GM12892 (cell line): ENCODE results near the gene ECHDC3.
"Not testable (repeated sequence)": the region's sequence is repeated elsewhere in the genome, so short reads cannot be mapped to it uniquely, and the experiment has no call there.

ENCODE experiments used
- DNase-seq: peaks from one replicate; pipeline ENCODE4 v3.0.0; 2011; ENCODE audit not compliant: insufficient read length
- FAIRE-seq: peaks from 2 replicates; lab custom pipeline; 2011; peaks lifted over from hg19 to GRCh38; lab: Jason Lieb, UNC
- POLR2A ChIP-seq: IDR thresholded peaks from 2 replicates; pipeline ENCODE4 v1.6.1; 2011; ENCODE audit warnings: low read depth, low read length, control low read depth
- POLR2AphosphoS5 ChIP-seq: IDR thresholded peaks from 2 replicates; pipeline ENCODE4 v1.6.1; 2011; ENCODE audit warnings: low read depth, low read length, control low read depth
- TAF1 ChIP-seq: IDR thresholded peaks from 2 replicates; pipeline ENCODE4 v1.6.1; 2011; ENCODE audit warnings: low read depth, mild to moderate bottlenecking, control low read depth, low read length, borderline replicate concordance

Gene ECHDC3

DNA sequence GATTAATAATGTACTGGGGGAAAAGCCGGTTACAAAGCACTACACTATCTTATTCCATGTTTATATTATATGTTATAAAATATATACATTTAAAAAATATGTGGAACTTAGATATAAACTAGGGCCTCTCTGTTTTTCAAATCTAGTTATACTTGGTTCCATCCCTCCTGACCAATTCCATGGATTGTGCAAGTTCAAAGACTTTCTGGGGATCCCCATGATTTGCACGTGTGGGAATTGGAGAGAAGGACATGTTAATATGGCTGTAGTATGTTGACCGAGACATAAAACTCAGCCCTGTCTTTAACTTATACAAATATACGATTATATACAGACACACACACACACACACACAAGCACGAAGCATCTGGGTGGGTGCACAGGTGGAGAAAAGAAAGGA lies 18.8 kb upstream of the ECHDC3 start:
- TF ChIP-seq POLR2AphosphoS5 (no peak), TAF1 (no peak), POLR2A (no peak)
- DNase-seq (no peak), FAIRE-seq (no peak)

DNA sequence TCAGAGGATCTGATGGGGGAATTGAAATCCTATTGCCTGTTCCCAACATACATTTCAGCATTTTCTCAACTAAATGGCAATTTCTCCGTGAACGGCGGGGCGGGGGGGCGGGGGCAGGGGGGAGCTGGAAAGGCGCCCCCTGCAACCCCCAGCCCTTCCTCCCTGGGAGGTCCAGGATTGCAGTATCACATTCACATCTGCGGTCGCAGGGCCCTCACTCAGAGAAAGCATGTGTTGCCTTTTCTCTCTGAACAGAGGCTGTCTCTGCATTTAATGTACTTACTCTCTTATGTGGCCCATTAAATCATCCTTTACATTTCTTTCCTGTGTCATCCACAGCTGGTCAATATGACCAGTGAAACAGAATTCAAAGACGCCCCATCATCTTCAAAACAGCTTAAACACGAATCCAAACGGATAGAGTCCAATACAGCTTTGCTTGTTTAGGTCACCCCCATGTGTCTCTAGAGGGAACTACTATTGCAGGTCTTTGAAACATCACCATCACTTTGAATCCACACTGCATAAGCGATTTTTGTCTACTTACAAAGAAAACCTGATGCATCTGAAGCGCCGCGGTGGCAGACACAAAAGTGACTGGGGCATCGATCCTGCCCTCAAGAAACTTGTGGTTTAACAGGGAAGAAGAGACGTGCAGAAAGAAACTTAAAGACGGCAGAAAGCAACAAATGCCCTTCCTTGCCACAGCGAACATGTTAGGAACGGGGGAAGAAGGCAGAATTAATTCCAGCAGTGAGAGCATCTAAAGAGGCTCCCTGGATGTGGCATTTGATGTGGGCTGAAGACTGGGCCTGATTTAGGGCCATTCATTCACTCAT lies 17.0 kb upstream of the ECHDC3 start:
- FAIRE-seq (peak; percentile 86), DNase-seq (peak; percentile 50)
- TF ChIP-seq POLR2AphosphoS5 (no peak), POLR2A (no peak), TAF1 (no peak)

DNA sequence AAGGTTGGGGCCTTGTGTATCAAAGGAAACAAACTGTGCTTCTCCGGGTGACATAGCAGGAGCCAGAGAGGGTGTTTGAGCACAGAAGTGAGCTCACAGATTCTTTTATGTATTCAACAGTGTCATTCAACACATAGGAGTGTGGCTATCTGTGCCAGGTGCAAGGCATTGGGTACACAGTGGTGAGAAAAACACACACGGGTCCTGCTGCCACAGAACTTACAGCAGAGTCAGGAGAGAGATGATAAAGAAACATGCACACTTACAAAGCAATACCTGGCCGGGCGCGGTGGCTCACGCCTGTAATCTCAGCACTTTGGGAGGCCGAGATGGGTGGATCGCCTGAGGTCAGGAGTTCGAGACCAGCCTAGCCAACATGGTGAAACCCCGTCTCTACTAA lies 16.3 kb upstream of the ECHDC3 start:
- FAIRE-seq, result no peak
- TF ChIP-seq POLR2AphosphoS5 (no peak), POLR2A (no peak)
- no peak for DNase-seq

DNA sequence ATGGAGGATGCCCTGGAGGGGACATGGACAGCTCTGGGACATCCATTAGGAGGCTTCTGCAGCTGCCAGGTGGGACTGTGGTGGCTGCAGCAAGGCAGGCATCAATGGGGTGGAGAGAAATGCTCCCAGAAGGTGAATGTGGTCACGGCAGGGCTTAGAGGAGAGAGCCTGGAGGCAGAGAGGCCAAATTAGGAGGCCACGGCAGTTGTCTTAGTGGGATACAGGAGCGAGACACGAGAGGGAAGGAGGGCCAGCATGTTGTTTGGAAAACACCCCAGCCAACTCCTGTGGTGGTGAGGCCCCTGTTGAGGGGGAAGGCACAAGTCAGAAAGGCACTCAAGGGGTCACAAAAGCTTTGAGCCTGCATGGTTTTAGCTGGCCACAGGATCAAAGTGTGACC lies 14.6 kb upstream of the ECHDC3 start:
- no peak for FAIRE-seq
- no peak for DNase-seq
- TF ChIP-seq TAF1, result no peak
- TF ChIP-seq POLR2A, result no peak
- TF ChIP-seq POLR2AphosphoS5, result no peak

DNA sequence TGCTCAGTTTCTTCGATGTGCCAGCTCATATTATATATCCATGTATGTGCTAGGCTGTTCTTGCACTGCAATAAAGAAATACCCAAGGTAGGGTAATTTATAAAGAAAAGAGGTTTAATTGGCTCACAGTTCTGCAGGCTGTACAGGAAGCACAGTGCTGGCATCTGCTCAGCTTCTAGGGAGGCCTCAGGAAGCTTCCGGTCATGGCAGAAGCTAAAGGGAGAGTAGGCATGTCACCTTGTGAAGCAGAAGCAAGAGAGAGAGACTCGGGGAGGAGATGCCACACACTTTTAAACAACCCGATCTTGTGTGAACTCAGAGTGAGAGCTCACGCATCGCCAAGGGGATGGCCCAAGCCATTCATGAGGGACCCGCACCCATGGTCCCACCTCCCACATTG lies 13.8 kb upstream of the ECHDC3 start:
- no peak for TF ChIP-seq POLR2A
- FAIRE-seq (no peak), DNase-seq (no peak)

DNA sequence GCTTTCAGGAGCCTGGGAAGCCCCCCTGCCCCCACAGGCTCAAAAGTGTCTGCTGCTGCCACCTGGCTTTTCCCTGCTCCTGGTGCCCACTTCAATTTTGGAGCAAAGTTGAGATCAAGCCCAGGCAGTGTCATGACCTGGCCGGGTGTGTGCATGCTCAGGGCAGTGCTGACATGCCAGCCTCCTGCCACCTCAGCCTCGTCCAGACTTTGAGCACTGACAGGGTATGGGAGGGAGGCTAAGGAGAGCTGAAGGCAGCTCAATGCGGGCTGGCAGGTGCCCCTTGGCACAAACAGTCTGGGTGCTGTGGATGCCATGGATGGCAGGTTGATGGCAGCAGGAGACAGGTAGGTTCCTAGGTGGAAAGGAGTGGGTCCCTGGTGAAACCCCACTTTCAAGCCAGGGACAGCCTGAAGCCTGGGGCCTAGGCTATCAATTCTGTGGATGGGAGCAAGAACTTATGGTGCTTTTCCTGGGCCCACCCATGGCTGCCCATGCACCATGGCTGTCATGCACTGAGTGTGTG lies 12.3 kb upstream of the ECHDC3 start:
- TF ChIP-seq POLR2AphosphoS5, result no peak
- no peak for FAIRE-seq
- no peak for DNase-seq

DNA sequence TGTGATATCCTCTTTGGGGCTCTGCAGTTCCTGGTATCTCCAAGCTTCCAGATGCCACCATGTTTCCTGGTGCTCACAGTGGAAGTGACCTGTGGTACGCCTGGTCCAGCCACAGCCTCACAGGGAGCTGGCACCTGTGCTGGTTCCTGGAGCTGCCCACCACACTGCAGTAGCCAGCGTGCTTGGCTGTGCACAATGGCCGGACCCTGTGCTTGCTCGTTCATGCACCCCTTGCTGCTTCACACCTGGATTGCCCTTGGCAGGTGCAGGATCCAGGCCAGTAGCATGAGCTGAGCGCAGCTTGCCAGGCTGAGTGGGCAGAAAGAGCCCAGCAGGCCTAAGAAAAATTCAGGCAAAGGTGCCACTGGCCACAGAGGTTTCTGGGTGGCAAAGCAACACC lies 11.4 kb upstream of the ECHDC3 start:
- DNase-seq (no peak), FAIRE-seq (no peak)
- no peak for TF ChIP-seq POLR2AphosphoS5
- TF ChIP-seq POLR2A, result no peak
- TF ChIP-seq TAF1, result no peak

DNA sequence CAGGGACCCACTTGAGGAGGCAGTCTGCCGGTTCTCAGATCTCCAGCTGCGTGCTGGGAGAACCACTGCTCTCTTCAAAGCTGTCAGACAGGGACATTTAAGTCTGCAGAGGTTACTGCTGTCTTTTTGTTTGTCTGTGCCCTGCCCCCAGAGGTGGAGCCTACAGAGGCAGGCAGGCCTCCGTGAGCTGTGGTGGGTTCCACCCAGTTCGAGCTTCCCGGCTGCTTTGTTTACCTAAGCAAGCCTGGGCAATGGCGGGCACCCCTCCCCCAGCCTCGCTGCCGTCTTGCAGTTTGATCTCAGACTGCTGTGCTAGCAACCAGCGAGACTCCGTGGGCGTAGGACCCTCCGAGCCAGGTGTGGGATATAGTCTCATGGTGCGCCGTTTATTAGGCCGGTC lies 5.4 kb upstream of the ECHDC3 start:
- FAIRE-seq, DNase-seq: not testable (repeated sequence)

DNA sequence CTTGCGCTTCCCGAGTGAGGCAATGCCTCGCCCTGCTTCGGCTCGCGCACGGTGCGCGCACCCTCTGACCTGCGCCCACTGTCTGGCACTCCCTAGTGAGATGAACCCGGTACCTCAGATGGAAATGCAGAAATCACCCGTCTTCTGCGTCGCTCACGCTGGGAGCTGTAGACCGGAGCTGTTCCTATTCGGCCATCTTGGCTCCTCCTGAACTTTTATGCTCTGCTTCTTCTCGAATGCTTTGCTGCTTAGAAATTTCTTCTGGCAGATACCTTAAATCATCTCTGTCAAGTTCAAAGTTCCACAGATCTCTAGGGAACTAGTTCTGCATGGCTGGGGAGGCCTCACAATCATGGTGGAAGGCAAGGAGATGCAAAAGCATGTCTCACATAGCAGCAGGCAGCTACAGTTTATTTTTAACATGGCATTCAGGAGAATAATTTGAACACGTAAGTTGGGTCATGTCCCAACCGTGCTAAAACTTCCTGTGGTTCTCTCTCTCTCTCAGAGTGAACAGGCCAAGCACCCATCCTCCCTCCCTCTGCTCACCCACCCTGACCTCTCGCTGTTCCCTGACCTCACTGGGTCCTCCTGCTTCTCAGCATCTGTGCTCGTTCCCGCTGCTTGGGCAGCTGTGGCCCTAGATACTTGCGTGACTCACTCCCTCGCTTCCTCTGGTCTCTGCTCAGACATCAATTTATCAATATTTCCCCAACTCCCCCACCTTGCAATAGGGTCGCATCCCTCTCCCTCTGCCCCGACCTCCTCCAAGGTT lies 4.7 kb upstream of the ECHDC3 start:
- not testable (repeated sequence) for DNase-seq, FAIRE-seq

DNA sequence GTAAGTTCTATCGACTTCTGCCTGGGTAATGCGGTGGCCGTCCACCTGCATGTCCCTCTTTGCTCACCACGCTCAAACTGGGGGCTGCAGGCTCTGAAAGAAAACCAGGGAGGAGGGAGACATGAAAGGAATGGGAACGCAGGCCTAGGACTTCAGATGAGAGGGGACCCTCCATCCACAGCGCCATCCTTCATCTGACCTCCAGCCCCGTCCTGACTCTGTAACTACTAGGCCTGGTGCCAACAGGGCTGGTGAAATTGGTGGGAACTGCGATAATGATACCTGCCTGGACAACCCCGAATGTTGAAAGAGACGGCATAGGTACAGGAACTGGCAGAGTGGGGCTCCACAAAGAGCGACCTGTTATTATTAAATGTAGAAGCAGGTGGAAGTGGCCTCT lies 1.3 kb upstream of the ECHDC3 start:
- FAIRE-seq, result no peak
- DNase-seq, result no peak
- TF ChIP-seq TAF1, result no peak
- no peak for TF ChIP-seq POLR2AphosphoS5
- TF ChIP-seq POLR2A, result no peak

DNA sequence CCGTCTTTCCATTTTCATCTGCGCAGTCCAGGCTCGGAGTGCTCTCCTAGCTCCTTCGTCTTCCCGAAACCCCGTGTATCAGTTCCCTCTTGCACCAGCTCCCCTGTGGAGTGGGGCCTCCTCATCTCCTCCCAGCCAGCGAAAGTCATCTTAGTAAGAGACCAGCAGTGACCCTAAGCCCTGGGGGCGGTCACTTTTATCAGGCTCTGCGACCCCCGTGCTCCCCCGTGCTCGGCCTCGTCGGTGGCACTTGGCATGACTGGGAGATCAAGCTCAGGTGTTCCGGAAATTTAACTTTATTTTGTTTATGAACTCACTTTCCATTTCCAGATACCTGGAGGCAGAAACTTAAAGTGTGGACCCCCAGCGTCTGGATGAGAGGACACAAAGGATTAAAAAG lies 574 bp upstream of the ECHDC3 start:
- DNase-seq (no peak), FAIRE-seq (no peak)
- no peak for TF ChIP-seq POLR2AphosphoS5
- TF ChIP-seq POLR2A, result no peak
- TF ChIP-seq TAF1, result no peak

DNA sequence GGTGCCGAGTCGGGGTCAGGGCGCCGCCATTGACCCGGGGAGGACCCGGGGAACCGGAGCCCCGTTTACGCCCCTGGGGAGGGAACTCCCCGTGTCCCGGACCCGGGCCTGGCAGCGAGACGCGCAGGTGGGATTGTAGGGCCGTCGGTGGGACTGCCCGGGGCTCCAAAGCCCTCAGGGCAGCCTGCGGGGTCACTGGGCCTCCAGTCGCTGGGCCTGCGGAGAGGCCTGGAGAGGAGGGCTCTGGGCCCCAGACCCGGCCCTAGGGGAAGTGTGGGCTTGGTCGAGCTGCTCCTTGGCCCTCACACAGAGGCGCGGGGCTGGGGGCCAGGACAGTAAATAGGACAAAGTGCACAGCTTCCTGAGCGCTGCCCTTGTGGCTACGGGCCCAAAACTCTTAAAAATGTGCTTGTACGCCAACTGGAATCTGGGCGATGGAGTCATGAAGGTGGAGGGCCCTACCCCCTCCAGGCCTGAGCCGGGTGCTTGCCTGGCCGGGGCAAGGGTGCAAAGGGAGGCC lies 657 bp downstream of the ECHDC3 start:
- DNase-seq, result peak; percentile 31
- no peak for TF ChIP-seq POLR2A
- TF ChIP-seq TAF1, result no peak
- TF ChIP-seq POLR2AphosphoS5, result no peak
- no peak for FAIRE-seq
